ENCODE measurements around the gene COQ8A. TPM values are rescaled to one million over a fixed set of nuclear protein-coding genes. Genes with fewer than 3 reads are reported as not detected.

Gene COQ8A
- total and polyA plus RNA-seq, 2 experiments from 2014 or later, result 22.9 to 26.4 TPM

GRCh38 chr1:227003165-227003564, 63.1 kb downstream of the COQ8A start:
- no peaks in the 10 kb centered on the region for H3K9me3 ChIP-seq (ENCODE audit: low read depth)
- no peaks in the 10 kb centered on the region for H3K4me1 ChIP-seq (ENCODE audit: insufficient read depth)
- H3K27me3 ChIP-seq, result no peaks in the 10 kb centered on the region
- no peaks in the 10 kb centered on the region for H3K36me3 ChIP-seq (replicated peaks; ENCODE audit: insufficient read depth, low read depth)
- H3K79me2 ChIP-seq, result no peaks in the 10 kb centered on the region
- no peak for DNase-seq (ENCODE audit: low spot score)
- TF ChIP-seq EZH2 (IDR thresholded peaks at IDR 0.05; ENCODE audit: borderline replicate concordance) (no peak), EZH2phosphoT487 (IDR thresholded peaks at IDR 0.05; ENCODE audit: low read depth, severe bottlenecking, unreplicated experiment) (no peak), CTCF (IDR thresholded peaks at IDR 0.05; ENCODE audit: poor library complexity) (no peak)
- no peak overlapping the region for H3K4me3 ChIP-seq
- WGBS (ENCODE audit: low lambda C conversion rate, missing lambda C conversion rate), result 94% methylated on average over 8 of the region's 8 CpGs
- no peaks in the 10 kb centered on the region for H4K20me1 ChIP-seq (ENCODE audit: insufficient read depth, poor library complexity, severe bottlenecking)
- H3K9me2 ChIP-seq (replicated peaks; ENCODE audit: insufficient read depth), result no peaks in the 10 kb centered on the region
- H3K4me2 ChIP-seq, result no peak overlapping the region
- no peak overlapping the region for H3K27ac ChIP-seq
- no peak overlapping the region for H2AFZ ChIP-seq

- Histone ChIP-seq H3K36me3 (replicated peaks; ENCODE audit: insufficient read depth, low read depth) (no peaks in the 10 kb centered on the region), H3K4me2 (no peak overlapping the region), H3K4me1 (ENCODE audit: insufficient read depth) (no peaks in the 10 kb centered on the region), H3K79me2 (no peaks in the 10 kb centered on the region), H3K27ac (no peak overlapping the region), H4K20me1 (ENCODE audit: insufficient read depth, poor library complexity, severe bottlenecking) (no peaks in the 10 kb centered on the region), H3K9me2 (replicated peaks; ENCODE audit: insufficient read depth) (no peaks in the 10 kb centered on the region), H2AFZ (no peak overlapping the region), H3K4me3 (no peak overlapping the region), H3K27me3 (no peaks in the 10 kb centered on the region), H3K9me3 (ENCODE audit: low read depth) (no peaks in the 10 kb centered on the region)
- TF ChIP-seq EZH2 (IDR thresholded peaks at IDR 0.05; ENCODE audit: borderline replicate concordance), result no peak
- no peak for TF ChIP-seq EZH2phosphoT487 (IDR thresholded peaks at IDR 0.05; ENCODE audit: low read depth, severe bottlenecking, unreplicated experiment)
- 96% methylated on average over 8 of the region's 8 CpGs for WGBS (ENCODE audit: low lambda C conversion rate, missing lambda C conversion rate)
- DNase-seq (ENCODE audit: low spot score), result no peak
Measured at GRCh38 chr1:227004796-227005195, 64.7 kb downstream of the COQ8A start.

- Histone ChIP-seq H3K79me2 (no peaks in the 10 kb centered on the region), H3K9me2 (replicated peaks; ENCODE audit: insufficient read depth) (no peaks in the 10 kb centered on the region), H3K27ac (no peak overlapping the region), H3K36me3 (replicated peaks; ENCODE audit: insufficient read depth, low read depth) (peaks cover 2% of the 10 kb centered on the region), H3K4me3 (no peak overlapping the region), H2AFZ (no peak overlapping the region), H3K4me1 (ENCODE audit: insufficient read depth) (no peaks in the 10 kb centered on the region), H3K9me3 (ENCODE audit: low read depth) (no peaks in the 10 kb centered on the region), H3K27me3 (no peaks in the 10 kb centered on the region), H3K4me2 (no peak overlapping the region), H4K20me1 (ENCODE audit: insufficient read depth, poor library complexity, severe bottlenecking) (no peaks in the 10 kb centered on the region)
- WGBS (ENCODE audit: low lambda C conversion rate, missing lambda C conversion rate), result 97% methylated on average over 5 of the region's 5 CpGs
- TF ChIP-seq CTCF (IDR thresholded peaks at IDR 0.05; ENCODE audit: poor library complexity) (no peak), EZH2 (IDR thresholded peaks at IDR 0.05; ENCODE audit: borderline replicate concordance) (no peak), EZH2phosphoT487 (IDR thresholded peaks at IDR 0.05; ENCODE audit: low read depth, severe bottlenecking, unreplicated experiment) (no peak)
- no peak for DNase-seq (ENCODE audit: low spot score)
Measured at GRCh38 chr1:227006226-227006796, 66.2 kb downstream of the COQ8A start.

GRCh38 chr1:227009937-227010336, 69.8 kb downstream of the COQ8A start:
- Histone ChIP-seq H3K27ac (no peak overlapping the region), H3K4me1 (ENCODE audit: insufficient read depth) (no peaks in the 10 kb centered on the region)
- no peak for TF ChIP-seq EZH2 (IDR thresholded peaks at IDR 0.05; ENCODE audit: borderline replicate concordance)
- TF ChIP-seq CTCF (IDR thresholded peaks at IDR 0.05; ENCODE audit: poor library complexity), result no peak
- no peak for TF ChIP-seq EZH2phosphoT487 (IDR thresholded peaks at IDR 0.05; ENCODE audit: low read depth, severe bottlenecking, unreplicated experiment)

More at GRCh38 chr1:227009937-227010336, 69.8 kb downstream of the COQ8A start:
- H4K20me1 ChIP-seq (ENCODE audit: insufficient read depth, poor library complexity, severe bottlenecking), result no peaks in the 10 kb centered on the region
- H2AFZ ChIP-seq, result no peak overlapping the region
- DNase-seq (ENCODE audit: low spot score), result no peak
- no peaks in the 10 kb centered on the region for H3K79me2 ChIP-seq
- no peak overlapping the region for H3K4me3 ChIP-seq
- H3K4me2 ChIP-seq, result no peak overlapping the region
- H3K27me3 ChIP-seq, result no peaks in the 10 kb centered on the region
- H3K9me2 ChIP-seq (replicated peaks; ENCODE audit: insufficient read depth), result no peaks in the 10 kb centered on the region
- peaks cover 2% of the 10 kb centered on the region for H3K36me3 ChIP-seq (replicated peaks; ENCODE audit: insufficient read depth, low read depth)
- H3K9me3 ChIP-seq (ENCODE audit: low read depth), result no peaks in the 10 kb centered on the region

All from hepatocyte (in vitro differentiated cells).